LHCN-M2 (cell line): Measurements from ENCODE around the gene GAB2. TPM values are rescaled to one million over a fixed set of nuclear protein-coding genes. Genes with fewer than 3 reads are reported as not detected.
"Not testable (repeated sequence)": the region's sequence is repeated elsewhere in the genome, so short reads cannot be mapped to it uniquely, and the experiment has no call there.

Source experiments
- DNase-seq: peaks from one replicate; pipeline ENCODE4 v3.0.0-alpha.2; 2012; ENCODE audit warnings: low read depth
- total RNA-seq: library from RNA; depleted of rRNA; stranded (reverse); fragments of >200 nt; gene quantifications from 2 replicates; pipeline ENCODE4 v1.2.3, GENCODE V29; 2014

GAB2 gene
- total RNA-seq, 1 experiment from 2014 or later, result 8.1 TPM

DNA sequence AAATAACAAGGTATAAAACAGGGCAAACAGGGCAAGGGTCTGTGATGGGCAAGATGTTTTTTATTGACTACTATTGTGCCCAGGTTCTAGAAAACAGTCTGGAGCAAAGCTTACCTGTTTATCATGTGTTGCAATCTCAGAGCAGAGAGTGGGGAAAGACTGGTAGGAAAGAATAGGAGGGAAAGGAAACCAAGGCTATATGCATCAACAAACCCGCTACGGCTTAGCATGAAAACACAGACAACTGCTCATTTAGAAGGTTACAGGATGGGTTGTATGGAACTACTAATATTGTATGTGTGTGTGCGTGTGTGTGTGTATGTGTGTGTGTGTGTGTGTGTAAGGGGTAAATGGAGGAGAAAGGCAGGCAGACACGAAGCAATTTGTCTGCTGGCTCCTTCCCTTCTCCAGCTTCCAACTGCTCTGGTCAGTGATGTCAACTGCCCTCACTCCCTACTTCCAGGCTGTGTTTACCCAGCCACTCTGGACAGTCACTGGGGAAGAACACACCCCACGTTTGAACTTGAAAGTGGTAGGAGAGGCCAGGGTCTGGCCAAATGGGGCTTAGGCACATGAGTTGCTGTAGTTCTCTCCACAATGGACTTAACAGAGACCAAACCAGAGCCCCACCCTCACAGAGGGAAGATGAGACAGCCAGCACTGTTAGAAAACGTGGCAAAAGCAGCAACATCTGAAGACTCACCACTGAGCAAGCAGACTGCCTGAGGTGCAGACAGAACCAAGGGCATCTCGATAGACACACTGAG is 47.0 kb downstream of the GAB2 start:
- DNase-seq, result peak; percentile 25

DNA sequence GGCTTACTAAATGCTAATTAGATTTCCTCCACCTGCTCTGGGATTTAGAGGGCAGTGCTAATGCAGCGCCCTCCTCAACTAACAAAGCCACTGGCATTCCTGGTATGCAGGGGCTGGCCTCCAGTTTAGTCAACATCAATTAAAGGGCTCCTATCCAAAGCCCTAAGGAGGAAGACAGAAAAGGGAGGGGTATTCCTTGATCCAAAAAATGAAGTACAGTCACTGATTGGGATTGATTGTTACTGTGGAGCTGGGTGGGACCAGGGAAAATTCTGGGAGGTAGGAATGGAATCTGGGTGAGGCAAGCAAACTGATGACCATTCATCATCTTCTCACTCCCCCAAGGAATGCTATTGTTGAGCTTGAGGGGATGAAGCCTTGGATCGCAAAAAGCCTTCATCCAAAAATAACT is 52.2 kb downstream of the GAB2 start:
- peak; percentile 50 for DNase-seq

DNA sequence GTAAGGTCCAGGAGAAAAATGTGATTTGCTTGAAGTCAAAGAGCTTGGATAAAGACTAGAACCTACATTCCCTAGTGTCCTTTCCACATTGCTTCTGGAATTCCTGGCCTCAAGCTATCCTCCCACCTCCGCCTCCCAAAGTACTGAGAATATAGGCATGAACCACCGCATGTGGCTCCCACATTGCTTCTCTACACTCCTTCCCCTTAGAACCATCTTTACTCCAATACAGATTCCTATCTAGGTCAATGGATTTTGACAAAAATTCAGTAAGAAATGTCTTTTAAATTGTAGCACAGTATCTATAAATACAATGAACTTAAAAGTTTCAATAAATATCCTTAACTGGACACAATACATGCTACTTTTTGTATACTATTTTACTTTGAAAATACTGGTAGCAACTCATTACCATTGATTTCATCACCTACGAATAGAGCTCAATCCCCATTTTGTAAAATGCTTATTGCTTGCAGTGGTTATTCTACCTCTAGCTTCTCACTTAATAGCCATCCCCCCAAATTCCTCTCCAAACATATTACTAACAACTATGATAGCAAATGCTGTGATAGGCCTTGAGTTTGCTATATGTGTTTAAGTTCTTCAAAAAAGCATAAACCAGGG is 53.4 kb downstream of the GAB2 start:
- DNase-seq, result no peak

DNA sequence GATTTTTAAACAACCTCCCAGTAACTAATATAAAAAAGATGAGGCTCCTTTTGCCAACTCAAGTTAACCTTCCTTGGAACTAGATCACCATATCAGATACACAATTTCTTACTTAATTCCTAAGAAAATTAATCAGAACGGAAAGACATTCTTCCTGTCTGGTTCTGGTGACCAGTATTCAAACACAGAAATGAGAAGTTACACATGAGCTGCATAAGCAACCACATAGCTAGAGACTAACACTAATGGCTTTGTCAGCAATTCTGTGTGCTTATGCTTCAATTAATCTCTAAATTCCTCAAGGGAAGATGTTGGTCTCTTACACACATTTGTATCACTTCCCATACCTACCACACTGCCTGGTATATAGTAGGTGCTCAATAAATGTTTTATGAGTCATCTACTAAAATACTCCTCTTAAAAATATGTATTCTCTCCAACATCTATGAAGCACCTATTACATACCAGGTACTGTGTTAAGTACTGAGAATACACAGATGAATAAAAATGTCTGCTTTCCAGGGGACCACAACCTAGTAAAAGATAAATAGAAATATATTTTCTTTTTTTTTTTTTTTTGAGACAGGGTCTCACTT is 54.5 kb downstream of the GAB2 start:
- no peak for DNase-seq

DNA sequence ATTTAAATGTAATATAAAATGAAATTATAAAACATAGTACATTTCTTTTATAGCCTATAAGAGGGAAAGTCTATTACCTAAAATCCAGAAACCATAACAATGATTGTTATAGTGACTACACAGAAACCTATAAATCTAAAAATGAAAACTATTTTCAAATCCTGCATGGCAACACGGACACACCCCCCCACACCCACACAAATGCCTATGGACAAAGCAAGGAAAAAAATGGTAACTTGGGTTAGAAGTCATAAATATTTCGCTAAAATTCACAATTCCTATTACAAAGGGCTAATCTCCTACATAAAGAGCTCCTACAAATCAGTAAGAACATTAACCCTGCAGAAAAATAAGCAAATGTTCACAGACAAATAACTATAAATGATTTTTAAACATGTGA is 56.4 kb downstream of the GAB2 start:
- no peak for DNase-seq

DNA sequence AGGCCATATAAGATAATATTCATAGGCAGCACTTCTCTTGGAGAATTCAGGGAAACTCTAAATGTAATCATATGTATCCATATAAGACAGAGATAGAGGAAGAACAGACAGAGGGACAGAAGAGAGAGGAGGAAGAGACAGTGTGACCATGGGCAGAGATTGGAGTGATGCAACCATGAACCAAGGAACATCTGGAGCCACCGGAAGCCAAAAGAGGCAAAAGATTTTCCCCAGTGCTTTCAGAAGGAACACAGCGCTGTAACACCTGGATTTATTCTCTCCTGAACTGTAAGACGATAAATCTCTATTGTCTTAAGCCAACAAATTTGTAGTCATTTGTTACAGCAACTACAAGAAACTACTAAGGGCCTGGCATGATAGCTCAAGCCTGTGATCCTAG is 57.7 kb downstream of the GAB2 start:
- DNase-seq, result no peak

DNA sequence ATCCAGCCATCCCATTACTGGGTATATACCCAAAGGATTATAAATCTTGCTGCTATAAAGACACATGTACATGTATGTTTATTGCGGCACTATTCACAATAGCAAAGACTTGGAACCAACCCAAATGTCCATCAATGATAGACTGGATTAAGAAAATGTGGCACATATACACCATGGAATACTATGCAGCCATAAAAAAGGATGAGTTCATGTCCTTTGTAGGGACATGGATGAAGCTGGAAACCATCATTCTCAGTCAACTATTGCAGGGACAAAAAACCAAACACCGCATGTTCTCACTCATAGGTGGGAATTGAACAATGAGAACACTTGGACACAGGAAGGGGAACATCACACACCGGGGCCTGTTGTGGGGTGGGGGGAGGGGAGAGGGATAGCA is 59.7 kb downstream of the GAB2 start:
- DNase-seq, result not testable (repeated sequence)

DNA sequence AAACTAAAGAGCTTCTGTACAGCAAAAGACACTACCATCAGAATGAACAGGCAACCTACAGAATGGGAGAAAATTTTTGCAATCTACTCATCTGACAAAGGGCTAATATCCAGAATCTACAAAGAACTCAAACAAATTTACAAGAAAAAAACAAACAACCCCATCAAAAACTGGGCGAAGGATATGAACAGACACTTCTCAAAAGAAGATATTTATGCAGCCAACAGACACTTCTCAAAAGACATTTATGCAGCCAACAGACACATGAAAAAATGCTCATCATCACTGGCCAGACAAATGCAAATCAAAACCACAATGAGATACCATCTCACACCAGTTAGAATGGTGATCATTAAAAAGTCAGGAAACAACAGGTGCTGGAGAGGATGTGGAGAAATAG is 60.2 kb downstream of the GAB2 start:
- not testable (repeated sequence) for DNase-seq

DNA sequence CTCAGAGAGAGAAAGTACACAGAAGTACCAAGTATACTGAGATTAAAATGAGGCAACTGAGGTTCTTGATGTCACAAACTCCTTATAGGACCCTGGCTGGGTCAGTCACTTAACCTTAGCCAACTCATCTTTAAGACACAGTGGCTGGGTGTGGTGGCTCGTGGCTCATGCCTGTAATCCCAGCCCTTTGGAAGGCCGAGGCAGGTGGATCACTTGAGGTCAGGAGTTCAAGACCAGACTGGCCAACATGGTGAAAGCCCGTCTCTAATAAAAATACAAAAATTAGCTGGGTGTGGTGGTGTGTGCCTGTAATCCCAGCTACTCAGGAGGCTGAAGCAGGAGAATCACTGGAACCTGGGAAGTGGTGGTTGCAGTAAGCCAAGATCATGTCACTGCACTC is 61.9 kb downstream of the GAB2 start:
- not testable (repeated sequence) for DNase-seq

DNA sequence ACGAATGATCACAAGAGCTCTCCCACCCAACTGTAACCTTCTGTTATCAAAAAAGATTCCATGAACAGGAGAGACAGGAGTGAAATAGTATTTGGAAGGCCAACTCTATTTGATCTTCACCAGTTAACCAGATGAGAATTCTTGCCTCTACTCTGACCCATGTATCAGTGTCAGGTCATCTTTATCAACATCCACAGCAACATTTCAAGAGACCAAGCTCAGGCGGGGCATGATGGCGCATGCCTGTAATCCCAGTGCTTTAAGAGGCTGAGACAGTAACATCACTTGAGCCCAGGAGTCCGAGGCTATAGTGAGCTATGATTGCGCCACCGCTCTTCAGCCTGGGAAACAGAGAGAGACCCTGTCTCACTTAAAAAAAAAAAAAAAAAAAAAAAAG is 62.3 kb downstream of the GAB2 start:
- no peak for DNase-seq

DNA sequence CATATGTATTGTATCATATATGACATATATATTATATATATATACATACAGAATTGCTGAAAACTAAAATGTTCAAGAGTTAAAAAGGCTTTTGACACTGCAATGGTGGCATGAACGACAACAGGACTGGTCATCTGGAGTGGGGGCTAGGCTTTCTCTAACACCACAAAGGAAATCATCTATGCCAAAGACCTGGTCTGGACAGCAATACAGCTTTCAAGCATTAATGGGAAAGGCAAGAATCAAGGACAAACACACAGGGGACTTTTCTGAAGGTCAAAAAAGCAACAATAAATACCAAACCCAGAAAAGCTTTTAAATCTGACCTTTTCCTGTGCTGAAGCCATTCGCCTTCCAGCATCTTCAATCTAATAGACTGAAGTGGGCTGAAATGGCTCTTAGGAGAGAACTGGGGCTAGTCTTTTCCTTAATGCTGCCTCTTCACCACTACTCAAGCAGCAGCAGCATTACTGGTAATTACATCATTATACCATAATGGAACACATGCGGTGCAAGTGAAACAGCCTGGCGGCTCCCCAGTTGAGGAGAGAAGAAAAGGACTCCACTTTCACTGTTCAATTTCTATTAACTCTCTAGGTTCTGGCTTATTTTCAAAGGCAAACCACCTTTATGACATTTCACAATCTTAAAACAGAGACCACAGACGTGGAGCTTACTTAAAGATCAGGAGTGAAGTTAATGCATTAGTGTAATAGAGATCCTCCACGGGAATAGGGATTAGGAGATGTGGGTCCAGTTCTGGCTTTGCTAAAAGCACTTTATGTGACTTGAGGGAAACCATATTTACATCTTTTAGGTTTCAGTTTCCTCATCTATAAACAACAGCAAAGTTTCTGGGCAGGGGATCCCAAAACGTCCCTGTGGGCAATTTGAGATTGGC is 63.0 kb downstream of the GAB2 start:
- no peak for DNase-seq

DNA sequence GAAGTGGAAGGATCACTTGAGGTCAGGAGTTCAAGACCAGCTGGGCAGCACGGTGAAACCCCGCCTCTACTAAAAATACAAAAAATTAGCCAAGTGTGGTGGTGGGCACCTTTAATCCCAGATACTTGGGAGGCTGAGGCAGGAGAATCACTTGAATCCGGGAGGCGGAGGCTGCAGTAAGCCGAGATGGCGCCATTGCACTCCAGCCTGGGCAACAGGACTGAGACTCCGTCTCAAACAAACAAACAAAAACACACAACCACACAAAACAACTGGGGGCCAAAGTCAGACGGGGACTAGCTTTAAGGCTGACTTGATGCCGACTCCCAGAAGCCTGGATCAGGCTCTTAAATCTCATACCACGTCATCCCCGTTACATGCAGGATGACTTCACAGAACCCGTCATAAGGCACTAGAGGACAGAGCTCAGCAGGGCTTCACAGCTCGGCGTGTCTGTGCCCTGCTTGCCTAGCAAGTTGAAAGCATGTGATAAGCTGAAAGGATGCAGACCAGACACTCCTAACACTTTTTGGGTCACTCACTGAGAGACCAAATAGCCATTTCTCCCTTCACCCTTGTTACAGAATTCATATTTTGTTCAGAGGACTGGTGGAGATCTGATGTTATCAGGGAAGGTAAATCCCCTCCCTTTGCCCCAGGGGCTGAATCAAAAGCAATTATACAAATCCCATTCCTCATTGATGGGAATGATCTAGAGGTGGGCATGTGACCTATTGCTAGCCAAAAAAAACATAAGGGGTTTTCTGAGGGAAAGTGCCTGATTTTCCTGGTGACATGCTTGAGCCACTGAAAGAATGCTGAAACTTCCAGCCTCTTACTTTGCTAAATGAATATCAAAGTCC is 65.4 kb downstream of the GAB2 start:
- DNase-seq, result no peak

DNA sequence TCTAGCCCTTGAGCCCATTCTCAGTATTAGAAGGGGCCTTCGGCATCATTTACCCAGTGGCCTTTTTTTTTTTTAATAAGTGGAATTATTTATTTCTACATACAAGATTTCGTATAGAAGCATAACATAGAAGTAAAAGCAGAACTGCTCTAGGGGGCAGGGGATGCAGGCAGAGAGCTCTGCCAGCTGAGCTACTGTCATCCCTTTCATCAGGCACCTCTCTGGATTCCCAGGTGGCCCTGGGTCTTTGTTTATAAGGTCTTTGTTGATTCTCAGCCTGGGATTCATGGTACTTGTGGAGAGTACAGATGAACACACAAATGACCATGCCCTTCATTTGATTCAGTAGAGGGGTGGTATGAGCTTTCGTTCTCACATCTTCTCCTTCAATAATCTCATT is 66.4 kb downstream of the GAB2 start:
- DNase-seq, result no peak

DNA sequence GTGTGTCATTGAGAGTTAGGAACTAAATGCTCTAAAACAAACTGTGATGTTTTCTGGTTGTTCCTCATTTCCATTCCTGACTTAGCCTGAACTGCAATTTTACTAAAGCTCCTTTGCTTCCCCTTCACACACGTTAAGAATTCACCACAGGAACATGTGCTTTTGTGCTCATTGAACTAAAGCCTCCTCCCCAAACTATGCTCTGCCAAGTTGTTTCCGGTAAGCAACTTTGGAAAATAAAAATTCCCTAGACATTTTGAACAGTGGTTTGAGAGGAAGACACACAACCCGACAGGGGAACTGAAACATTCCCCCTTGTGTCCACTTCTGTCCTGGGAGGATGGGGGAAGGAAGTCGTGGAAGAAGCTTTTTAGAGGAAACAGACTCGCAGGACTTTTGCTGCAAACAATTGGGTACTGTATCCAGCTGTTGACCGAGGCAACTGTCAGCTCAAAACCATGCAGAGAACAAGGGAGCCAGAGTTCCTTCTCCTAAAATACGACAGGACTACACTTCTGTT is 66.9 kb downstream of the GAB2 start:
- DNase-seq, result peak; percentile 71

DNA sequence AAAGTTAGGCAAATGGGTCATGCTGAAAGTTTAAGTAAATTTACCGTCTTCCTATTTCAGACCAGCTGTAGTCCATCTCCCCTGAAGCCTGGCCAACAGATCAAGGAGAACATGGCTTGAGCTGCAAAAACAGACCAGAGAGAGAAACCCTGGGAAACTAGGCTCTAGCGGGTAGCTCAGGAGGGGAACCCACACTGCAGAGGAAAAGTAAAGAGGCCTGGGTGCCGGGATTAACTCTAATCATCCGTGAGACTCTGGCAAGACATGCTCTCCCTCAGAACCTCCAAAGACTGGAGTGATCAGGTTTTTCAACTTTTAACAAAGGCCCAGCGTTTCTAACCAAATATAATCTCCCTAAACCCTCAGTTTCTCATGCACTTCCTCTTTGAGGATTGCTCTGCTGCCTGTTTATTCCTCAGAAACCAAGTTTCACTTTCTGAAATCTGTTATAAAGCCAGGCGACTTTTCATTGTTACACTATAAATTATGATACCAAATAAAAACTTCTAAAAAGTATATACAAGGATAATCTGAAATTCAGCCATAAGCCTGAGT is 67.5 kb downstream of the GAB2 start:
- DNase-seq, result peak; percentile 52

DNA sequence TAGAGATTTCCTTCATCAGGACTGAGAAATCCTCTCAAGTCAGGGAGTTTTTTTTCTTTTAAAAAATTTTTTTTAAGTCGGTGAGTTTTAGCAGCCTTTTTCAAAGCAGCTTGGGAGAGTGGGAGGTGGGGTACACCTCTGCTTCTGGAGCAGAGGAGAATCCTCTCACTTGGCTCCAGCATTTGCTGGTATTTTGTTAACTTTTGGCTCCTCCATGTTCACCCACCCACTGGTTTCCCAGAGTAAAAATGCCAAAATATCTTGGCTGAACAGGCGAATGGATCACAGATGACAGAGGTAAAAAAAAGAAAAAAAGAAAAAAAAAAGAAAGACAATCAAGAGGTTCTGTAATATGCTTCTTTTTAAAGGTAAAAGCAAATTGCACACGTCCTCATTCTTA is 68.0 kb downstream of the GAB2 start:
- no peak for DNase-seq

DNA sequence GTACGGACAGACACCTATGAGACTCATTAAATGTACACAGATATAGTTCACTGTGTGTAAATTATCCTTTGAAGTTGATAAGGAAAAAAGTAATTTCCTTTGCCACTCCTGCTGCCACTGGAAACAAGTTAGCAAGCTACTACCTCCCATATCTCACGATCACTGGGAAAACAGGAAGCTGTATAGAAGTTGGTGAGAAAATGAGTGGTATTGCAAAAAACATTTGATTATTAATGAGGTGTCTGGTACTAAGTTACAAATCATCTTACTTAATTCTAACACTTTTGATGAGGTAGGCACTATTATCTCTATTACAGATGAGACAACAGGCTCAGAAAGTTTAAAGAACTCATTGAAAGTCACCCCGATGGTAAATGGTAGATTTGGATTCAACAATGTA is 68.5 kb downstream of the GAB2 start:
- no peak for DNase-seq

DNA sequence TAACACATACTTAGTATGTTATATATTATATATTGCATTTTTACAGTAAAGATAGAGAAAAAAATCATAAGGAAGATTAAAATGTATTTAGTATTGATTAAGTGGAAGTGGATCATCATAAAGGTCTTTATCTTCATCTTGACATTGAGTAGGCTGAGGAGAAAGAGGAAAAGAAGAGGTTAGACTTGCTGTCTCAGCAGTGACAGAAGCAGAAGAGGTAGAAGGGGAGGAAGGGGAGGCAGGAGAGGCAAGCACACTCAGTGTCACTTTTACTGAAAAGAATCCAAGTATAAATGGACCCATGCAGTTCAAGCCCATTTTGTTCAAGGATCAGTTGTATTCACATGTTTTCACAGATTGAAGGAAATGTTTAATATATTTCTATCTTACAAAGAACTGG is 69.7 kb downstream of the GAB2 start:
- DNase-seq, result no peak

DNA sequence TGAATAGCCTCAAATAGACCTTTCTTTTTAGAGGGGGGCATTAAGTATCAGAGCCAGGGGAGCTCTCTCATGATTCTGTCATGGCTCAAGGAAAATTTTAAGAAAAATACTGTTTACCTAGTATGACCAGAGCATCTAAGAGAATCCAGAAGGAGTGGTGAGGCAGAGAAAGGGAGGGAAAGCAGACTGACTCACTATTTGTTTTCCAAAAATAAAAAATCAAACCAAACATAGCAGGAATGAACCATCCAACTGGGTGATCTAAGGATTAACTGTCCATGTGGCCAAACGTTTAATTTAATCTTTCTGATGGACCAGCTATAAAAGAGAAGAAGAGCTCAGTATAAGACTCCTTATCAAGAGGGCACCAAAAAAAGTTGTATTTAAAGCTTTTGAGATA is 70.8 kb downstream of the GAB2 start:
- peak; percentile 71 for DNase-seq

DNA sequence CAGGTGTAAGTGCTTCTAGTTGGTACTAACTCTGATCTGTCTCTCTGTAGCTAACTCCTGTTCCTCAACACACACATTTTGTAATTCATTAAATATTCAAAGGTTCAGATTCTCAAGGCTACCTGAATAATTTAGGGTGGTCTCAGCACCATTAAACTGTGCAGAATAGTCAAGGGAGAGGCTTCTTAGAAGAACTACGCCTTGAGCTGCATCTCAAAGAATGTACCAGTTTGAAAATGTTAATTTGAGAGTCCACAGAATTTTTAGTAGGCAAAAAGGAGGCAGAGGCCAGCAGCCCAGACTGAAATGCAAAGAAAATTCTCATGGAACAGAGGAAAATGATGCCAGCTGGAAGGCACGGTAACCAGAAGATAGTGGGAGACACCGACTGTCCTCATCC is 72.2 kb downstream of the GAB2 start:
- DNase-seq, result no peak

DNA sequence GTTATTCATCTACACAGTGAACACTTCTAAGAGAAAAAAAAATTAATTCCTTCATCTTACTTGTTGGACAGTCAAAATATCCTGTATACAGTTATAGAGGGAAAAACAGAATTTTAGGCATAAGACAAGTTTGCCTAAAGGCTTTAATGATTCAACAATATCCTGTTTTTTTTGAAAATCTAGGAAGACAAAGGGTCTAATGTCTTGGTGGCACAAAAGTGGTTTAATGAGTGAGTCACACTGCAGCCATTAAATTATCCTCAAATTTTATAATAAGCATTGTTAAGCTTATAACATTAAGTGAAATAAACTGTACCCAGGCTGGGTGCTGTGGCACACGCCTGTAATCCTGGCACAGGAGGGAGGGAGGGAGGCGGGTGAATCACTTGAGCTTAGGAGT is 72.9 kb downstream of the GAB2 start:
- no peak for DNase-seq
